ENCODE results near the gene GINS1.

GINS1 gene

GRCh38 chr20:25378189-25378883, 29.1 kb upstream of the GINS1 start:
- no peak overlapping the region for H3K4me3 ChIP-seq (ENCODE audit: low read depth, low read length)
- no peak for TF ChIP-seq CTCF (IDR thresholded peaks at IDR 0.05; ENCODE audit: low read depth, low read length)

GRCh38 chr20:25378884-25379733, 28.4 kb upstream of the GINS1 start:
- H3K4me3 ChIP-seq (ENCODE audit: low read depth, low read length): no peak overlapping the region

GRCh38 chr20:25380945-25381614, 26.4 kb upstream of the GINS1 start:
- H3K4me3 ChIP-seq (ENCODE audit: low read depth, low read length): no peak overlapping the region
- TF ChIP-seq CTCF (IDR thresholded peaks at IDR 0.05; ENCODE audit: low read depth, low read length): no peak

More at GRCh38 chr20:25378884-25379733, 28.4 kb upstream of the GINS1 start:
- TF ChIP-seq CTCF (IDR thresholded peaks at IDR 0.05; ENCODE audit: low read depth, low read length): no peak

- TF ChIP-seq CTCF (IDR thresholded peaks at IDR 0.05; ENCODE audit: low read depth, low read length): no peak
- H3K4me3 ChIP-seq (ENCODE audit: low read depth, low read length): no peak overlapping the region
These were observed 24.6 kb upstream of the GINS1 start for GRCh38 chr20:25382704-25383370.

- no peak for TF ChIP-seq CTCF (IDR thresholded peaks at IDR 0.05; ENCODE audit: low read depth, low read length)
- peak overlapping the region; percentile 89 for H3K4me3 ChIP-seq (ENCODE audit: low read depth, low read length)
These were observed 18.0 kb upstream of the GINS1 start for GRCh38 chr20:25389401-25389857.

- no peak for TF ChIP-seq CTCF (IDR thresholded peaks at IDR 0.05; ENCODE audit: low read depth, low read length)
- H3K4me3 ChIP-seq (ENCODE audit: low read depth, low read length): peak overlapping the region; percentile 89
These were observed 17.5 kb upstream of the GINS1 start for GRCh38 chr20:25389858-25390537.
